Activated effector memory CD4-positive, alpha-beta T cell treated with anti-CD3 and anti-CD28 coated beads, Interleukin-2, amount 50 U/mL, for 16 hours (primary cell): ENCODE data around the gene NOC2L.

Source experiments
- DNase-seq: peaks from one replicate; pipeline ENCODE4 v3.0.0-alpha.2; 2020

The NOC2L gene

DNA sequence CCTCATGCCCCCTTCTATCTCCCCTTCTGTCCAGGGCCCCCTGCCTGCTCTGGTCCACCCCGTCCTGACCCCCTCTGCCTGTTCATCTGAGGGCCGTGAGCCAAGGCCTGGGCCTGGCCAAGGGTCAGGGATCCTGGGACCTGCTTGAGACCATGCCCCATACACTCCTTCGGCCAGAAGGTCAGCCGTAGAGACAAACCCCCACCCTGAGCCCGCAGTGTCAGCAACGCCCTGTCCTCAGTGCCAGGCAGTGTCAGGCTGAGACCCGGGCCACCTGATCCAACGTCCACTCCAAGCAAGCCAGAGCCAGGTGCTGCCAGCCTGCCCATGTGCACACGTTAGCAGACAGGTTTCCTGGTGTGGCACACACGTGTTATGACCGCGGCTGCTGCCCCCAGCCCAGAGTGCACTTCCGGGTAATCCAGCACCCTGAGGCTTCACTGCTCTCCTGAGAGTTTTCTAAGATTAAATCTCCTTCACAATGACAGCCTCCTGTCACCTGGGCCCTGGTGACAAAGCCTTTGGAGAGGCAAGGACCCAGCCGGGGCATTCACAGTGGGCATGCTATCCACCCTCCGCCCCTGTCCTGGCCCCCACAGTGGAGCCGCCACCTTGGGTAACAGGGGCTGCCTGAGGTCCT lies 45.4 kb downstream of the NOC2L start:
- DNase-seq, result peak; percentile 62

DNA sequence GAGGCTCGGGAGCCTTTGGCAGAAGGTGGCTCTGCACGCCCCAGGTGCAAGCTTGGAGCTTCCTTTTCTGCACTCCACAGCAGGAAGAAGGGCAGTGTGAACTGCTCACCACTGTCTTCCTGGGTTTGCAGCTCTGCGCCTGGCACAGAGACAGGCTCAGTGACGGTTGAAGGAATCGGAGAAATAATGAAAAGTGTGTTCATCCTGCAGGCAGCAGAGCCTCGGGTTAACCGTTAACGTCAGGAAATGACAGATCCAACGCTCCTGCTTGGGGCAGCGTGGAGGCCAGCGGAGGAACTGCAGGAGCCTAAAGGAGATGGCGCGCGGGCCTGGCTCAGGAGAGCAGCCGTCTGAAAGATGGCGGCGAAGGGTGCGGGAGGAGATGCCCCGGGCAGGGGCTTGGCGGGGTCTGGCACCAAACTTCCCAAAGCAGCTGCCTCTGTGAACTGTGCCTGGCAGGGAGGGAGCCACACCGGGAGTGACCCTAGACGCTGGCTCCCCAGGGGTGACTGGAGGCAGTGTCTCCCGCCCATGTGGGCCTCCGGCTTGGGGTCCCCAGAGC lies 46.2 kb downstream of the NOC2L start:
- peak; percentile 55 for DNase-seq

DNA sequence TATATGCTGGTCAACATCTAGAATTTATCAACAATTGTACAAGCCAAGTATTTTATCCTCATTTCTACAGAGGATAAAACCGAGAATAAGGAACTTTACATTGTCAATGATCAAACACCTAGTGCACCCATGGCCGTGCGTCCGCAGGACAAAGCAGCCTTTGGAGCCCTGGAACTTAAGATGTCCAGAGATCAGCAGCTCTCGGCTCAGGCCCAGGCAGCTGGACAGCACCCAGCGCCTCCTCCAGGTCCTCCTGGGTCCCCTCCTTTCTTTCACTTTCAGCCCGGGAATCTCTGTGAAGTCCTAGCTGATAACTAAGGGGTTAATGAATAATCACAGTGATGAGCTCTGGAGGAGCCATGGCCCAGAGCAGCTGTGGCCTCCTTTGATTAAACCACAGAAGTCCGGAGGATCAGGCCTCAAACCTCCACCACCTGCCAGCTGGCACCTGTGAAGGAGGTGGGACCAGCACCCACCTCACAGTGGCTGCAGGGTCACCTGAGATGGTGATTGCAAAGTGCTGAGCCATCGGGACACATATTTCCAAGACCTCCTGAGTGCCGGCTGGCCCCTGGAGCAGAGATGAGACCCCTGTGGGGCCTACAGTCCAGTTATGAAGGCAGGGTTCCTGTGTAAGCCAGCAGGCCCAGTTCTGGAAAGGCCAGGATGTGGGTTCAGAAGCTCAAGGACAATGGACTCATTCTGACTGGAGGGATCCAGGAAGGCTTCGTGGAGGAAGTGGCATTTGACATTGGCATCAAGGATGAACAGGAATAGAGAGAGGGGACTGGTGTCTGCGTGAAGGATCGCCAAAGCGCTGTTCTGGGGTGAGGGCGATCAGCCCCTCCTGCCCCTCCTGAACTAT lies 46.9 kb downstream of the NOC2L start:
- peak; percentile 42 for DNase-seq

DNA sequence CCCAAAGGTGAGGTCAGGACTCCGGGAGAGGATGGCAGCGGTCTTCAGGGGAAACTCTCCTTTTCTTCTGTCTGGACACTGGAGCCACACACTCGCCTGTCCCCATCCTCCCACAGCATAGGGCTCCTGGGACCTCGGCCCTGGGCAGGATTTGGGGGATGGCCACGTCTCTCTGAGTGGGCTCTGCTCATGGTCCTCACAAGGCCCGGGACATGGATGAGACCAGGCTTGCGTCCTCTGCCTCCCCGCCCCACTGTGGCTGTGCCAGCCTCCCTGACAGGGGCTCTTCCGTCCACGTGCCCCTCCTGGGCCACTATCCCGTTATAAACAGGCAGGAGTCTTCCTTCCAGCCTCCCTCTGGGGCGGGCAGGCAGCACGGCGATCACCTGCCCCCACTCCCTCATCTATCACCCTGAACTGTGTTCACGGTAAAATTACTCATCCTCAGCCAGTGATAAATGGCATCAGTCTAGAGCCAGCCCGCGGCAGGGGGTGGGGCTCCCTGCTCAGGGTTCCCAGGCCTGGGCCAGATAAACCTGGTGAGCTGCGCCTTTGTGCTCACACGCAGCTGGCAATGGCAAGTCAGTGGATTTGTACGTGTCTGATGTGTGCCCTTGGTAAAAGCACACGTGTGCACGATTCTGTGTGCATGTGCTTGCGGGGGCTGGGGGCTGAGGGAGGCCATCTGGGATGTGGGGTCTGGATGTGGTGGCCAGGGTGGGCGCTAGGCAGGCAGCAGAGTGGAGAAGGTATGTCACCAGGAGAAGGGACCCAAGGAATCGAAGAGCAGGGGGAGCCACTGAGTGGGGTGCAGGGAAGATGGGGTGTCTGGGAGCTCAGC lies 48.0 kb downstream of the NOC2L start:
- DNase-seq, result peak; percentile 53

DNA sequence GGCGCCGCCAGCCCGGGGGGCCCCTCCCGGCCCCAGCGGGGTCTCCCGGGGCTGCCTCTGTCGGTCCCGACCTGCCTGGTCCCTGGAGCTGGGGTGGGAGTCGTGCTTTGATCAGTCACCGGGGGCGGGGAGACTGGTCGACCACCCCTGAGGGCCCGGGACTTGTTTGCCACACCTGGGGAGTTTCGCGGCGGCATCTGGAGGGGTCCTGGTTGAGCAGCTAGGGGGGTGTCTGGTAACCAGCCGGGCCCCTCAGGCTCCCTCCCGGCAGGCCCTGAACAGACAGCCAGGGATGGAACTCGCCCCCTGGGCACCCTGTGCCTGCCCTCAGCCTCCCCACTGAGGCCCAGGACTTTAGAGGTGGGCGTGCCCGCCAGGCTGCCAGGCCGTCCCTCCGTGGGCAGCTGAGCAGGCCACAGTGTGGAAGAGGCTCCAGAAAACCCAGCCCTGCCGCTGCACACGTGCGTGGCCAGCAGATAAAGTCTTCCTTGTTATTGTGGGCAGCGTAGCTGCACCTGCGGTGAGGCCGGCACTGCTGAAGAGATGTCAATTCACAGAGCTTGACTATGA lies 48.7 kb downstream of the NOC2L start:
- peak; percentile 57 for DNase-seq

DNA sequence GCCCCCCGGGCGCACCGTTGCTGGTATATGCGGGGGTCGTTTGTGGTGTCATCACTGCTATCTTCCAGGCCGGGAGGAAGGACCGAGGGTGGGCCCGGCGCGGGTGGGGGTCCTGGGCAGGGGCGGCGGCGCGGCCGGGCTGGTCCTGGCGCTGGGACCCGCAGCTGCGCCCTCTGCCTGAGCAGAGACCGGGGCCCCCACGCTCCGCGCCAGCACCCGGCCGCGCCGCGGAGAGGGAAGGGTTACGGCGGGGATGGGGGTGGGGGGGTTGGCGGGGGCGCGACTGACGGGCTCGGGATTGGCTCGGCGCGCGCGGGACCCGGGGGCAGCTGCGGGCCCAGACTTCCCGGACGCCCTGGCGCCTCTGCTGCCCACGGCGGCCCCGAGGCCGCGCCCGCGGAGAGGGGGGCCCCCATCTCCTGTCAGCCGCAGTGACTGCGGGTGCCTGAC lies 49.2 kb downstream of the NOC2L start:
- no peak for DNase-seq

DNA sequence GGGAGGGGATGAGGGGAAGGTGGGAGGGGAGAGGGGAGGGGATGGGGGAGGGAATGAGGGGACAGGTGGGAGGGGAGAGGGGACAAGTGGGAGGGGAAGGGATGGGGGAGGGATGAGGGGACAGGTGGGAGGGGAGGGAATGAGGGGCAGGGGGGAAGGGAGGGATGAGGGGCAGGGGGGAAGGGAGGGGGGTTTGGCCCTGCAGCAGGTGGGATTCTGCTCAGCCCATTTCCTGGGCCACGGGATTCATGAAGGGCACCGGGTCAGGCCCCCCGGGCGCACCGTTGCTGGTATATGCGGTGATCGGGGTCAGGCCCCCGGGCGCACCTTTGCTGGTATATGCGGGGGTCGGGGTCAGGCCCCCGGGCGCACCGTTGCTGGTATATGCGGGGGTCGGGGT lies 50.4 kb downstream of the NOC2L start:
- DNase-seq, result no peak

DNA sequence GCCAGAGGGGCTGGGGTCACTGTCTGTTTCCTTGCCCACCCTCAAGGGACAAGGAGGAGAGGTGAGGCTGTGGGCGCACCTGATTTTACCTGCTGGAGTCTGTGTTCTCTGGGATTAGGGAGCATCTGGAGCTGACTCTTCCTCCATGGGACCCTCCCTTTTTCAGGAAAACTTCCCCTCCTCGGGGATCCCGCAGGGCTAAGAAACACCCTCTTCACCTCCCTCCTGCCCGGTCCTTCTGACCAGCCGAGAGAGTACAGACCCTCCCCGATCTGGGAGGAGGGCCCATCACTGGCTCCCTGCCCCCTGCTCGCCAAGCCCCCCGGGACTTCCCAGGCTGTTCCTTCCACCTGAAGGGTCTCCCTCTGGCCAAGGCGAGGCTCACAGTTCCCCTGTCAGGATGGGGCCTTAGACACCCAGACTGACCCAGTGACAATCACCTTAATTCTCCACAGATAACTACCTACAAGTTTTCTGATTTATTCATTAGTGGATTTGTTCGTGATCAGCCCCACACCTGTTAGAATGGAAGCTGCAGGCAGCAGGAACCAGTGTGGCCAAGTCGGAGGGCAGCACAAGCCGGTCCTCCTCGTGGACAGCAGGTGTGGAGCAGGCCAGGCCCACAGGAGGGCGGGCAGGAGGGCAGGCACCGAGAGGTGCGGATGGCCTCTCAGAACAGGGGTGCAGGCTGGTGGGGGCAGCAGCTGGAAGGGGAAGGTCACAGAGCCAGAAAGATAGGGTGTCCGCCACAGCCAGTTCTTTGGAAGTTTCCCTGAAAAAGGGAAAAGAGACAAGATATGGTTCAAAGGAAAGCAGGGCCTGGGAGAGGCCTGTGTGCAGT lies 51.2 kb downstream of the NOC2L start:
- DNase-seq, result peak; percentile 50

DNA sequence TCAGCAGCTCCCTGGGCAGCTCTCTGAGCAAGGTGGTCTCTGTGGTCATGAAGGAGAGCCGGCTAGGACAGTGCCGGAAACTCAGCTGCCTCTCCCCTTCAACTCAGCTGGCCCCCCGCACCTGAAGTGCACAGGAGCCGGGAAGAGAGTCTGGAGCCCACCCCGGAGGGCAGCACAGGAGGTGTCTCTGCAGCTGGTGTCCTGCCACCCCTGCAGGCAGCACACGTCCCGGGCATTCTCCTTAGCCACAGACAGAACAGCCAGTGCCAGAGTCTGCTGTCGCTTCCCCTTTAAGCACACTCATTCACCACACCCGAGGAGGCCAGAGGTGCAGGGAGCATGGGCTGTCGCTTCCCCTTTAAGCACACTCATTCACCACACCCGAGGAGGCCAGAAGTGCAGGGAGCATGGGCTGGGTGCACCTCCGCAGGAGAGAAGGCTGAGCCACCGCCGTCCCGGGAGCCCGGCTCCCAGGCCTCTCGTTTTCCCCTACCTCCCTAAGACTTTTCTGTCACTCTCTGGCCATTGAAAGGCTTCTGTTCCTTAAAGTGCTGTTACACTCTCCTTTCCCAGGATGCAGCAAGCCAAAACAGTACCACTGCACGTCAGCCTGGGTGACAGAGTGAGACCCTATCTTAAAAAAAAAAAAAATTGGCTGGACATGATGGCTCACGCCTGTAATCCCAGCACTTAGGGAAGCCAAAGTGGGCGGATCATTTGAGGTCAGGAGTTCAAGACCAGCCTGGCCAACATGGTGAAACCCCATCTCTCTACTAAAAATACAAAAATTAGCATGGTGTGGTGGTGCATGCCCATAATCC lies 52.2 kb downstream of the NOC2L start:
- DNase-seq, result peak; percentile 59

DNA sequence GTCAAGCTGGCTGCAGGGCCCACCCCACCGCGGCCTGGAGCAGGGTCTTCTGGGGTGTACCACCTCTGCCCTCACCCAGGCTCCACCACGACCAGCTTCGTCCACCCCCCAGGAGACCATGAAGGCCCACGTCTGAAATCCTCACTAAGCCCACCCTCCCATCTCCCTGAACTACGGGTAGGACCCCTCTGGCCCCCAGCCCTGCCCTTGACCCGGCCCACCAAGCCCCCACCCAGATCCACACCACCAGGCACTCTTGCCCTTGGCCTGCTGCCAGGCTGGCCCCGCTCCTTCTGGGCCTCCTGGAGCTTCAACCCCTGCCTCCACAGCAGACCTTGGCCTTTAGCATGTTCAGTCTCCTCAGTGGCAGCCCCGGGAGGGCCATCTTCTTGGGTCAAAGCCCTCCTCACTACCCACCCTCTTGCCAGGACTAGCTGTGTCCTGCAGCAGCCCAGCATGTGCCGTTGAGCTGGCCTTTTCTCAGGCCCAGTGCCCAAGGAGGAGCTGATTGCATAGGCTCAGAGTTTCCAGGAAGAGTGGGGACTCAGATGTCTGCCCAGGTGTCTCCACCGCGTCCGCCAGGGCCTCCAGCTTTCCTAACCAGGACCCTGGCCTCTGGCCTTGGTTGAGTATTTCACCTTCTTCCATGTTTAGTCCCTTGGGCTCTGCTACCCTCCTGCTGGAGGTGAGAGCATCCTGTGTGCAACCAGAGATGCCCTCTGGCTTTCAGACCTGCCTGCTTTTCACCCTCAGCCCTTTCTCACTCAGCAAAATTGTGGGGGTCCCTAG lies 53.1 kb downstream of the NOC2L start:
- peak; percentile 63 for DNase-seq

DNA sequence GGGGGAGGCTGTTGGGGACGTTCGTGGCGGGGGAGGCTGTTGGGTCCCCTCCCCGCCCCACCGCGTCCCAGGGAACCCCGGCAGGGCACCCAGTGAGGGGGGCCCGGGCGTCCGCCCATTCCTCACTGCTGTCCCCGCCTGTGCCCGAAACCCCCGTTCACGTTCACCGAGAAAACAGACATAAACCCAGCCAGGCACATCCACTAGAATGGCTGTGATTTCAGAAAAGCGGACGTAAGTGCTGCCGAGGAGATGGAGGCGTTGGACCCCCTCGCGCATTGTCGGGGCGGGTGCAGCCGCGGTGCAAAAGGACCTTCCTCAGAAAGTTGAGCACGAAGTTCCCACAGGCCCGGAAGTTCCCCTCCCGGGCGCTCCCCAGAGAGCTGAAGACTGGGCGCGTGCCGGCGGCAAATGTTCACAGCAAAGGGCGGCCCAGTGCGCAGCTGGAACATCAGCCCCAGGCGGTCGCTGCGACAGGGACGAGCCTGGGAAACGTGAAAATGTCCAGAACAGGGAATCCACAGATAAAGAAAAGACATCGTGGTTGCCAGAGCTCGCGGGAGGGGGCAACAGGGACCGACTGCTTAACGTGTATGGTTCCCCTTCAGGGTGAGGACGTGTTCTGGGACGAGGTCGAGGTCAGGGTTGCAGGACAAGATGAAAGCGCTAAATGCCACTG lies 53.8 kb downstream of the NOC2L start:
- DNase-seq, result peak; percentile 69

DNA sequence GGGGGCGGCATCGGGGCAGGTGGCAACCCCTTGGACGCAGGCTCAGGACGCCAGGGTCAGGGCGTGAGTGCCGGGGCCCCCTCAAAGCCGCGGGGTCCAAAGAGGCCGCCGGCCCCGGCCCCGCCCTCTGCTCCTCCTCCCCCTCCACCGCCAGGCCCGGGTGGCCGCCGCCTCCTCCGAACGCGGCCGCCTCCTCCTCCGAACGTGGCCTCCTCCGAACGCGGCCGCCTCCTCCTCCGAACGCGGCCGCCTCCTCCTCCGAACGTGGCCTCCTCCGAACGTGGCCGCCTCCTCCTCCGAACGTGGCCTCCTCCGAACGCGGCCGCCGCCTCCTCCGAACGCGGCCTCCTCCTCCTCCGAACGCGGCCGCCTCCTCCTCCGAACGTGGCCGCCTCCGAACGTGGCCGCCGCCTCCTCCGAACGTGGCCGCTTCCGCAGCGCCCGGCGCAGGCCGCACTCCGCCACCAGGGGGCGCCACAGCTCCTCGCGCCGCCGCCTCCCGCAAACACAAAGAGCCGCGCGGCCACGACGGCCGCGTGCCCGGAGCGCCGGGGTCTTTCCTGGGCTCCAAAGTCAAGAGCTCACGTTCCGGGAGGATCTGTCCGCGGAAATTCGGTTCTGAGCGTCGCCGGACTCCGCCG lies 54.6 kb downstream of the NOC2L start:
- peak; percentile 94 for DNase-seq

DNA sequence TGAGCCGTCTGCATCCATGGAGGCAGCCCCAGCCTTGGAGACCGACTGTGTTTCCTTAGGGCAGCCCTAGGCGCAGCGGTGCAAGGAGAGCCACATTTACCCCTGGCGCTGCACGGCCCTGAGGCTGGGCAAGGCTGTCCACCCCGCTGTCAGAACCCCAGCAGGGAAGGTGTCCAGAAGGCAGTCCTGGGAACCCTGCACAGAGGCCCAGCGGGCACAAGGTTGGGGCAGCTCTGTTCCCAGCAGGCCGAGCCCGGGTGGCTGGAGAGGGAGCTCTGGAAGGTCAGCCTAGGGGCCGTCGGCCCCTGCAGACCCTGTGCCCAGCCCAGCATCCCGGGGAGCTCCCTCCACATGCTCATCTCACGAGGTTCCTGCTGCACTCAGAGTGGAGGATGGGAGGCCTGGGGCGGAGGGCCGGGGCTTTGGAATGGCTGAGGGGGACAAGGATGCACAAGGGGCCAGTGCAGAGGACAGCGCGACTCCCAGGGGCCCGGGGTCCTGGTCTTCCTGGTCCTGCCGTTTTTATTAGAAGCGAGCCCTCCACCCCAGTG lies 55.3 kb downstream of the NOC2L start:
- peak; percentile 59 for DNase-seq

DNA sequence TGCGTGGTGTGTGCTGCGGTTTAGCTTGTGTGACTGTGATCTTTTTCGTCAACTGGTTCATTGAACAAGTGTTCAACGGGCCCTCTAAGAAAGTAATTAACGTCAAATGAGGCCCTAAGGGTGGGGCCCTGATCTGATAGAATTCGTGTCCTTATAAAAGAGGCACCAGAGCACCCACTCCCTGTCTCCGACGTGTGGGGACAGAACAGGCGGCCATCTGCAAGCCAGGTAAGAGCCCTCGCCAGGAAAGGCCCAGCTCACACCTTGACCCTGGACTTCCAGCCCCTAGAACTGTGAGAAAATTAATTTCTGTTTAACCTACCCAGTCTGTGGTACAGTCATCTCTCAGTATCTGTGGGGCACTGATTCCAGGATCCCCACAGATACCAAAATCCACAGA lies 55.8 kb downstream of the NOC2L start:
- no peak for DNase-seq

DNA sequence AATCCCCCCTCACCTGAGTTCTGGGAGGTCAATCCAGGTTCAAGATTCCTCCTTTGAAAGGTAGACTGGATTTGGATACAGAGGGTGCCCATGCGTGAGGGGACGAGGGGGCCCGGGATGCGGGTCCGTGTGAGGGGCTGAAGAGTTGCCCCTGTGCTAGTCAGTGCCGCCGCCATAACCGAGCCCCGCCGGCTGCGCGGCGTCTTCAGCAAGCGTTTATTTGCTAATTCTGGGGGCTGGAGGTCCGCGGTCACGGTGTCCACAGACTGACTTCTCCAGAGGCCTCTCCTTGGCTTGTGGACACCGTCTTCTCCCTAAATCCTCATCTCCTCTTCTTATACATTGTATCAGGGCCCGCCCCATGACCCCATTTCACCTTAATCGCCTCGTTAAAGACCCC lies 56.3 kb downstream of the NOC2L start:
- DNase-seq, result no peak

DNA sequence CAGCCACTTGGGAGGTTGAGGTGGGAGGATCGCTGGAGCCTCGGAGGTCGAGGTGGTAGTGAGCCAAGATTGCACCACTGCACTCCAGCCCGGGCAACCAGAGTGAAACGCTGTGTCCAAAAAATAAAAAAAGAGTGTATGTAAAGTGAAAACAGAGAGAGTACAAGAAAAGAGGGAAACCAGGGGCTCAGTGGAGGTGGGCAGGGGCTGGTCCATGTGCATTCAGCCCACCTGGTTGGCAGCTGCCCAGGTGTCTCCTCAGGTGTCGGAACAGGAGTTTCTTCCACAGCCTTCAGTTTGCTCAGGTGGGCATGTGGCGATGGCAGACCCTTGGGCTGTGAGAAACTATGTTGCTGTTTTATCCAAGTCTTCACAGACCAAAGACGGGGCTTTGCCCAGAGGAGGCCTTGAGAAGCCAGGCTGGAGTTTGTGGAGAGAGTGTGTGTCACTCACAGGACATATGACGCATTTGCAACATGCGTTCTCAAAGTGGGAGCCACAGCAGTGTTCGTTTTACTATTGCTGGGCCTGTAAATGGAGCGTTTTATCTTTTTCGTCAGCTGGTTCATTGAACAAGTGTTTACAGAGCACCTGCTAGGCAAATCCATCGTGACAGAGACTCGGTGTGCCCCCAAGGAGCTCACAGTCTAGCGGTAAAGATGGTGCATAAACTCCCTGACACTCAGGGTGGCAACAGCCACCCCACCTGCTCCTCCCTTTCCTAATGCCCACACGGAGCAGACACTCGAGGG lies 57.8 kb downstream of the NOC2L start:
- DNase-seq, result no peak

DNA sequence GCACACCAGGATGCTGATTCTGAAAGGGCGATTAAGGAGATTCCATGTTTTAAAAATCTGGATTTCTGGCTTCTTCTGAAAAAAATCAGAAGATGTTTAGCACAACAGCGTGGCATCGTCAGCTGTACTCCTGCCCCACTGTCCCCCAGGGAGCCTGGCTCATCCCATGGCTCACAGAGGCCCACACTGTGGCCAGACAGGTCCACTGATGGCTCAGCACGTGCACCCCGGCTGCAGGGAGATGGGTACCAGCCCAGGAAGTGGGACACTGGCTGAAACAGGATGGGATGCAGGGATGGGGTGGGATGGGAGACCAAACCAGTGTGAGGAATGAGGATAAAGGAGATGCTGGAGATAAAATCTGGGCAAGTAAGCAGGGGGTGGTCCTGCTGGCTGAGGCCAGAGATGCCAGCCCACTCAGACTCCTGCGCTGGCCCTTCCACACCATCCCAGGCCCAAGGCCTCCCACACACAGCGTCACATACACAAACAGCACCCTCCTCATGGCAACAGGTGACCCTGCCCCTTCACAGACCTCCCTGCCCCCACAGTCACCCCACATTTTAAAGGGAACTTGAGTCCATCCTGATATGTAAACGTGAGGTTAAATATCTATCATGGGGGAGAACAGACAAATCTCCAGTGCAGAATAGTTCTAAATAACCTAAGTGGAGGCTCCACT lies 59.3 kb downstream of the NOC2L start:
- DNase-seq, result no peak
